Tibial nerve (tissue), 3 donors: ENCODE measurements around the gene TGFB2.

Experiments
- CTCF ChIP-seq, 5 experiments: fragments of 200-600 bp in 3 of 5; fragments of 450-650 bp in 2 of 5; sonication (generic) in 3 of 5; IDR thresholded peaks; one replicate each; pipeline ENCODE4 v1.5.1; 2016 to 2019; ENCODE audit warnings: antibody characterized with exemption in 5 of 5, mild to moderate bottlenecking in 3 of 5, moderate library complexity in 2 of 5
- POLR2A ChIP-seq, 2 donors: fragments of 450-650 bp; IDR thresholded peaks; one replicate each; pipeline ENCODE4 v1.6.1; 2017; ENCODE audit warnings: antibody characterized with exemption in 2 of 2, mild to moderate bottlenecking in 2 of 2, moderate library complexity in 2 of 2

DNA sequence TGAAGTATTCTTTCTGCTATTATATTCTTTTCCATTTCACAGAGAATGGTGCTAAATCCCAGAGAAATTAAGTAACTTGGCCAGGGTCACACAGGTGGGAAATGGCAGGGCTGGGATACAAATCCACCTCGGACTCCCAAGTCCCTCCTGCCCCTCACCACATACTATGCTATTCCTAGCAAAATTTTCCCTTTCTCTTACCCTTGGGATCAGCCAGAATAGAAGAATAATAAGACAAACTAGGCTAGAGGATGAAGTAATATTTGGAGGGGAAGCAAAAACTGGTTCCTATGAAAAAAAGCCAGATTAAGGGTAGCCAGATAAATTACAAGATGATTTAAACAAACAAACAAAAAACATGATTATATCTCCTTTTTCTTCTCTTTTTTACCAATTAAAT is 62.5 kb downstream of the TGFB2 start:
- TF ChIP-seq CTCF (IDR thresholded peaks at IDR 0.05): no peak
- no peak for TF ChIP-seq POLR2A (IDR thresholded peaks at IDR 0.05)
